Right lobe of liver (tissue), 6 donors: ENCODE results near the gene SHISA6. TPM values are rescaled to one million over a fixed set of nuclear protein-coding genes. Genes with fewer than 3 reads are reported as not detected.

Source experiments
- ATAC-seq, 4 donors: fragments of 200-7000 bp; cut with Tn5 transposase; one replicate each; pipeline ENCODE4 v1.9.1; 2020; ENCODE audit warnings: mild to moderate bottlenecking in 4 of 4, moderate library complexity in 4 of 4
- DNase-seq, 3 donors: peaks; one replicate each; pipeline ENCODE4 v3.0.0-alpha.2; 2020
- H3K27ac ChIP-seq, 3 donors: fragments of 200-600 bp; one replicate each; pipeline ENCODE4 v1.8.0; 2022
- H3K27me3 ChIP-seq, 2 donors: fragments of 200-600 bp; one replicate each; pipeline ENCODE4 v1.8.0; 2022
- H3K36me3 ChIP-seq, 4 donors: fragments of 200-600 bp; sonication (generic) in 1 of 4; one replicate each; pipeline versions ENCODE4 v1.5.1 to v1.8.0; 2017 to 2022; ENCODE audit warnings: control low read depth in 1 of 4
- H3K4me1 ChIP-seq, 4 donors: fragments of 200-600 bp; sonication (generic) in 1 of 4; one replicate each; pipeline versions ENCODE4 v1.5.1 to v1.8.0; 2017 to 2022; ENCODE audit warnings: control low read depth in 1 of 4
- H3K4me3 ChIP-seq, 3 donors: fragments of 200-600 bp; one replicate each; pipeline ENCODE4 v1.8.0; 2022
- H3K9me3 ChIP-seq, 4 donors: fragments of 200-600 bp; sonication (generic) in 1 of 4; one replicate each; pipeline versions ENCODE4 v1.5.1 to v1.8.0; 2017 to 2022; ENCODE audit warnings: control low read depth in 1 of 4
- CTCF ChIP-seq, 4 donors: fragments of 200-600 bp in 3 of 4; fragments of 450-650 bp in 1 of 4; IDR thresholded peaks; one replicate each; pipeline versions ENCODE4 v1.5.1 to v1.8.0; 2016 to 2022; ENCODE audit warnings: antibody characterized with exemption in 4 of 4, mild to moderate bottlenecking in 2 of 4
- POLR2A ChIP-seq: fragments of 450-650 bp; IDR thresholded peaks from one replicate; pipeline ENCODE4 v1.6.1; 2017; ENCODE audit warnings: antibody characterized with exemption, mild to moderate bottlenecking
- WGBS: methylation state at CpG from one replicate; pipeline ENCODE4 v1.1.6; 2018; ENCODE audit warnings: low coverage, low lambda C conversion rate; ENCODE audit not compliant: insufficient coverage; ENCODE audit errors: missing lambda C conversion rate; 5-methylcytosine and 5-hydroxymethylcytosine counted together
- intact Hi-C, 2 donors: fragments of 100-400 bp; cut with DNase I; formaldehyde crosslinking; loops; one replicate each; pipeline versions ENCODE4 v1.11.2 to v1.14.1; 2022
- total RNA-seq, 6 experiments: library from RNA; depleted of rRNA in 2 of 6; stranded (reverse); fragments of >200 nt in 2 of 6; fragmentation: NEBNext Ultra II Directional in 3 of 6; extraction: Animal tissue kit (Norgen Biotek cat#: 25700) in 3 of 6; gene quantifications; one replicate each; pipeline versions ENCODE4 v1.1.0 to v1.2.4, GENCODE V29; 2016 to 2023
- donor health status: DM: no; HTN: yes; CAD: no.
- donor health status: DM: no; HTN: no; CAD: no.
- donor health status: DM: no; HTN: no; CAD: no.
- donor health status: DM: no; HTN: yes; CAD: no.
- donor health status: DM: no; HTN: yes; CAD: no.

The SHISA6 gene
- total RNA-seq, 6 experiments from 2014 or later: not detected

- TF ChIP-seq CTCF (IDR thresholded peaks at IDR 0.05) (no peak), POLR2A (no peak)
- H3K4me1 ChIP-seq: no peaks in the 10 kb centered on the region
- H3K27ac ChIP-seq: no peak overlapping the region
- no peak overlapping the region for H3K4me3 ChIP-seq
- H3K27me3 ChIP-seq: no peaks in the 10 kb centered on the region
- no CpG with 5 or more reads among the region's 9 CpGs for WGBS
- H3K9me3 ChIP-seq: no peaks in the 10 kb centered on the region
- peak in 1 of 4 donors; percentile 45 for ATAC-seq
- no peaks in the 10 kb centered on the region for H3K36me3 ChIP-seq
- intact Hi-C loops: no loop called here
- DNase-seq: no peak
These were observed 342.4 kb downstream of the SHISA6 start for GRCh38 chr17:11583306-11583992.

GRCh38 chr17:11589716-11590115 is 348.7 kb downstream of the SHISA6 start:
- WGBS: 45% methylated on average over 2 of the region's 3 CpGs
- ATAC-seq: no peak
- H3K9me3 ChIP-seq: no peaks in the 10 kb centered on the region
- DNase-seq: no peak
- H3K4me1 ChIP-seq: no peaks in the 10 kb centered on the region
- no peaks in the 10 kb centered on the region for H3K36me3 ChIP-seq
- H3K27me3 ChIP-seq: no peaks in the 10 kb centered on the region
- no peak overlapping the region for H3K4me3 ChIP-seq
- TF ChIP-seq CTCF (IDR thresholded peaks at IDR 0.05): no peak
- no peak for TF ChIP-seq POLR2A
- intact Hi-C loops: no loop called here
- no peak overlapping the region for H3K27ac ChIP-seq

GRCh38 chr17:11598274-11599221 is 357.5 kb downstream of the SHISA6 start, which contains the start of gene DNAH9:
DNAH9 (plus strand) TSS chr17:11598470; CDS start chr17:11598499, 29 bp downstream.
- Histone ChIP-seq H3K4me3 (peak within 1 kb of the TSS; percentile 41 to 63 (median 43)), H3K36me3 (no peaks in the 10 kb centered on the region), H3K27me3 (no peaks in the 10 kb centered on the region), H3K9me3 (no peaks in the 10 kb centered on the region), H3K27ac (peak within 1 kb of the TSS in 1 of 3 donors; percentile 29), H3K4me1 (no peaks in the 10 kb centered on the region)
- peak; percentile 95 to 97 (median 96) for DNase-seq
- intact Hi-C loops: no loop called here
- TF ChIP-seq CTCF (IDR thresholded peaks at IDR 0.05) (no peak), POLR2A (no peak)
- peak; percentile 98 to 100 (median 99) for ATAC-seq
- 9% methylated on average over 20 of the region's 84 CpGs for WGBS

GRCh38 chr17:11601661-11602060 is 360.6 kb downstream of the SHISA6 start:
- intact Hi-C loops: no loop called here
- DNase-seq (no peak), ATAC-seq (no peak)
- no peak overlapping the region for H3K4me3 ChIP-seq
- H3K4me1 ChIP-seq: no peaks in the 10 kb centered on the region
- H3K27ac ChIP-seq: no peak overlapping the region
- no peaks in the 10 kb centered on the region for H3K27me3 ChIP-seq
- TF ChIP-seq CTCF (IDR thresholded peaks at IDR 0.05): no peak
- TF ChIP-seq POLR2A: no peak
- WGBS: 59% methylated on average over 5 of the region's 5 CpGs
- no peaks in the 10 kb centered on the region for H3K9me3 ChIP-seq
- H3K36me3 ChIP-seq: no peaks in the 10 kb centered on the region
